GM18498 (cell line): Measurements from ENCODE around the gene NOB1.

ENCODE experiments used
- ATAC-seq: cut with Tn5 transposase; IDR thresholded peaks from one replicate; pipeline ENCODE4 v1.9.1; 2021; ENCODE audit warnings: mild to moderate bottlenecking, moderate library complexity; ENCODE audit not compliant: unreplicated experiment

Gene NOB1

DNA sequence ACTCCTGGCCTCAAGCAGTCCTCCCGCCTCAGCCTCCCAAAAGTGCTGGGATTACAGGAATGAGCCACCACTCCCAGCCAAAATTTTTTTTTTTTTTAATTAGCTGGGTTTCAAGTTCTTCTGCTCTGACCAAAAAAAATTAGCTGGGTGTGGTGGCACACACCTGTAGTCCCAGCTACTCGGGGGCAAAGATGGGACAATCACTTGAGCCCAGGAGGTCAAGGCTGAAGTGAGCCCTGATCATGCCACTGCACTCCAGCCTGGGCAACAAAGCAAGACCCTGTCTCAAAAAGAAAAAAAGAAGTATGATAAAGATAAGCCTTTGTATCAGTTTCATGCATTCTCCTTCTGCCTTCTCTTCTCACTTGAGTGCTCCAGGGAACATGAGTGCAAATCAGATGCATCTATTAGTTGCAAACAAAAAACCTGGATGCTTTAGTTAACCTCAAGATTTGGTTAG, 30.3 kb downstream of the NOB1 start:
- ATAC-seq = no peak

DNA sequence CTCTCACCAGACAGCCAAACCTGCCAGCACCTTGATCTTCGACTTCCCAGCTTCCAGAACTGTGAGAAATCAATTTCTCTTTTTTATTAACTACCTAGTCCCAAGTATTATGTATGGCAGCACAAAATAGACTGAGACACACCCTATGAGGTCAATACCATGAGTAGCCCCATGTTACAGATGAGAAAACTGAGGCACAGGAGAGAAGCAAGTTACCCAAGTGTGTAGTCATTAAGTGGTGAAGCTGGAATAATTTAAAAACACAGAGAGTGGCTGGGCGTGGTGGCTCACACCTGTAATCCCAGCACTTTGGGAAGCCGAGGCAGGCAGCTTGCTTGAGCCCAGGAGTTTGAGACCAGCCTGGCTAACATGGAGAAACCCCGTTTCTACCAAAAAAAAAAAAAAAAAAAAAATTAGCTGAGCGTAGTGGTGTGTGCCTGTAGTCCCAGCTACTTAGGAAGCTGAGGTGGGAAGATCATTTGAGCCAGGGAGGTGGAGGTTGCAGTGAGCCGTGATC, 33.2 kb downstream of the NOB1 start:
- ATAC-seq = no peak

DNA sequence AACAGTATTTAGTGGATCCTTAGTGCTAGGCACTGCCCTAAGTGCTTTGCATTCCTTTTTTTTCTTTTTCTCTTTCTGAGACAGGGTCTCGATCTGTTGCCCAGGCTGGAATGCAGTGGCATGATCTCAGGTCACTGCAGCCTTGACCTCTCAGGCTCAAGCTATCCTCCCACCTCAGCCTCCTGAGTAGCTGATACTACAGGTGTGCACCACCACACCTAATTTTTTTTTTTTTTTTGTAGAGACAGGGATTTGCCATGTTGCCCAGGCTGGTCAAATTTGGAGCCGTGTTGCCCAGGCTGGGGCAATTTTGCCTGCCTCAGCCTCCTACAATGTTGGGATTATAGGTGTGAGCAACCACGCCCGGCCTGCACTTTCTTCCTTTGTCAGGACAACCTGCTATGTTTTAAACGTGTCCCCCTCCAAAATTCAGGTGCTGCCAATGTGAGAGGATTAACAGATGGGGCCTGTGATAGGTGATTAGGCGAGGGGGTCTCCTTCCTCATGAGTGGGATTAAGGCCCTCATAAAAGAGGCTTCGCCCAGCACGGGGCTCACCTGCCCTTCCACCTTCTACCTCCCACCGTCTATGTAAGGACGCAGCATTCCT, 33.8 kb downstream of the NOB1 start:
- no peak for ATAC-seq

DNA sequence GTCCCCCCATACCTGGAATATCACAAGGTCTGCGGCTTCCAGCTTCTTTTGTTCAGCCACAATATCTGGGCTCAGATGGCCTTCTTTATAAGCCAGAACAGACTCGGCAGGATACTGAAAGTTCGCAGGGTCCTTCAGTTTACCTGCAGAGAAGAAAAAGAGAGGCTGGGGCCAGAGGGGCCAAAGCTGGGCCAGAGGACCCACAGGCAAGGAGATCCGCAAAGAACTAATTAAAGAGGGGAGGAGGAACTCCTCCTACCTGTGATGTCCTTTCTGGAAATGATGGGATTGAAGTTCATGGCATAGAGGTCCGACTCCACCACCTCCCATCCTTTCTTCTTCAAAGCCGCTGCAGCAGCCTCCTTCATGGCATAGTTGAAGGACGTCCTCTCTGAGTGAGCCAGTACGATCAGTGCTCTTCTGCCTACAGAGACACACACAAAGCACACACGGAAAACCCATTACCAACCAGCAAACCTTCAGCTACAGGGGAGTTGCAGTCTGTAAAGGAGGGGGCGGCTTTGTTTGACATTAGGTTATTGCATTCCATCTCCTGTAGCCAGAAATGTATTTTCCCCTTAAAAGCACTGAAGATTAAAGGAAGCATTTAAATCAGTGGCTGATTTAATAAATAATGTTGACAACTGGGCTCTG, 36.5 kb downstream of the NOB1 start:
- ATAC-seq = no peak

DNA sequence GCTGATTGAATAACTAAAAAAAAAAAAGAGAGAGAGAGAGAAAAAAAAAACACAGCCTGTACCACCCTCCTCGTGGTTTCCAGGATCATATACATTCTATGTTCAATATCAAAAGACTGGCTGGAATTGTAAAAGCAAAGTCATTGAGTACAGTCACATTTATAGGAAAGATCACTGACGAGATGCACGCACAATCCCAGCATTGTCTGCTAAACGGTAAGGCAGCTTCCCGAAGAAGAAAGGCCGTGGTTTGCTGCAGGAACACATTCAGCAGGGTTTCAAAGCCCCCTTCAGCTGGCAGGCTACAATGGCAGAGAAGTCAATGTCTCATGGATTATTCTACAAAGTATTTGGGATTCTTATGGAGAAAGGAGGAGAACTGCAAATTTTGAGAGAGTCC, 37.7 kb downstream of the NOB1 start:
- ATAC-seq = no peak

DNA sequence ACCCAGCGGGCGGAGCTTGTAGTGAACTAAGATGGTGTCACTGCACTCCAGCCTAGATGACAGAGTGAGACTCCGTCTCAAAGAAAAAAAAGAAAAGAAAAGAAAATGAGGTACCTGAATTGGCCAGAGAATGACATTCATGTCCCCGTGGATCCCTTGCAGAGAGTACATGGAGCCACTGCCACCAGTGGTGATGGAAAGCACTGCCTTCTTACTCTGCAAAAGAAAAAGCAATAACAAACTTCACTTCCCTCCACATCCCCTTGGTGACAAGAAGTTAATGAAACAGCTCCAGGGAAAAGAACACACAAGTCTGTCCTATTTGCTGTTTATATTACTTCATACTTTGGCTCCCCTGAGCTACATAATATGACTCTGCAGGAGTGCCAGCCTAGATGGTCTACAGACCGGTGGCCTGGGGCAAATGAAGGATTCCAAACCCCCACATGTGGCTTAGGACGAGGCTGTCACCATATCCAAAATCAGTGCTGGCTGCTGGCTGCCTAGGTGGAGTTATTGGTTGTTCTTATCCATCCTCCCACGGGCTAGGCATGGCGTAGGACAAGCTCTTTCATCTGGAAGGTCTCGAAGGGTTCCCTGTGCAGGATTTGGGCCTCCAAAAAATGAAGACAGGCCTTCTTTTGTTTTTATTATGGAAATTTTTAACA, 41.7 kb downstream of the NOB1 start:
- no peak for ATAC-seq

DNA sequence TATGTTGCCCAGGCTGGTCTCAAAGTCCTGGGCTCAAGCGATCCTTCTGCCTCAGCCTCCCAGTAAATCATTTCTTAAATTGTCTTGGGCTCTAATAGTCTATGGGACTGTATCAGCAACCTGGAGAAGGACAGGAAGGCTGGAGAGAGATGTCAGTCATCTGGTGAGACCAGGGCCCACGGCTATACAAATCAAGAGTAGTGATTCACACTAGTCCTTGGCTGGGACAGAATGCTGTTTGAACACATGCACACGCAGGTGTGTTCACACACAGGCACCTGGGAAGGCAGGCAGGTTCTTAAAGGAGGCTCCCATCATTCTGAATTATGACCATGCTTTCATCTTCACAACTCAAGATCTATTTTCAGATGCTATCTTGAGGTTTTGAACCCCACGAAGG, 42.4 kb downstream of the NOB1 start:
- no peak for ATAC-seq

DNA sequence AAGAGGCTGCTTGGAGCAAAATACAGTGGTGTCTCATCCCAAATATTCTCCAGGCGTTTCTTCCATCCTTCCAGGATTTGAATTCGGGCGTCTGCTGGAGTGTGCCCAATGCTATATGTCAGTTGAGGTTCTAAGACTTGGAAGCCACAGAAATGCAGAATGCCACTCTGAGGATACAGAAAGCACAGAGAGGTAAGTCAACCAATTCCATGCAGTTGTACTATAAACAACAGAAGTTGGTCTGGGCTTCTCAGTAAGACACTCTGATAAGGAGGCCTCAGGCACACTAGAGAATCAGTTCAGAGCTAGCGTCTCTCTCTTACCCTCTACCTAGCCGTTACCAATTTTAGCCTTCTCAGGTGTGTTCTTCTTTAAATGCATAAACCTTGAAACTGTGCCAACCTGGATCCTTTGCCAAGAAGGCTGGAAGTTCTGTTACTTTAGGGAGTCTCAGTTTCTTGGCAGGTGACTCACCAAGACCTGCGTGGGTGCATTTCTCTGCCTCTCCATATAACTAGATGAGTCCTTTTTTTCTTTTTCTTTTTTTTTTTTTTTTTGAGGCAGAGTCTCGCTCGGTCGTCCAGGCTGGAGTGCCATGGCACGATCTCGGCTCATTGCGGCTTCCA, 43.5 kb downstream of the NOB1 start:
- no peak for ATAC-seq

DNA sequence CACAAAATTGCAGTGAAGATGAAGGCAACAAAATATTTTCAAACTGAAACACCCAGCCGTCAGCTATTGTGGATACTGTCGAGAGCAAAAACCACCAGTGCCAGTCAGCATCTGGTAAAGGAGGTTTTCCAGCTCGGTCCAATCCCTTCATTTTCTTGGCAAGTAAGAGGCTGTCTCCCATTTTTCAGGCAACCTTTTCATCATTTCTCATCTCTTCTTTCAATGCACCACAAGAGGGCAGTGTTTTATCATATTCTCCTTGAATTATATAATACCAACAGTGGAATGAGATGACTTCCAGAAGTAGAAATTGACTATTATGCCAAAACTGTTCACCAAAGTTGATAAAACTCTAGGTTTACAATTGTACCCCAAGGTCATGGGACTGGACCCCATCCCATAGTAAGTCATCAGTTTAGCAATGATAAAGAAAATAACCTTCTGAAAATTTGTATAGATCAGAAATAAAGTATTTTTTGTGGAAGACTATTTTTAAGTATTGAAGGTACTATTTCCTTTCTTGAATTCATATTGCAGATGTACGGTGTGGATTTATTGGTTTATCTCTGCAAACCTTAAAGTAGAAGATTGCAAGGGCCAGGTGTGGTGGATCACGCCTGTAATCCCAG, 45.2 kb downstream of the NOB1 start:
- no peak for ATAC-seq

DNA sequence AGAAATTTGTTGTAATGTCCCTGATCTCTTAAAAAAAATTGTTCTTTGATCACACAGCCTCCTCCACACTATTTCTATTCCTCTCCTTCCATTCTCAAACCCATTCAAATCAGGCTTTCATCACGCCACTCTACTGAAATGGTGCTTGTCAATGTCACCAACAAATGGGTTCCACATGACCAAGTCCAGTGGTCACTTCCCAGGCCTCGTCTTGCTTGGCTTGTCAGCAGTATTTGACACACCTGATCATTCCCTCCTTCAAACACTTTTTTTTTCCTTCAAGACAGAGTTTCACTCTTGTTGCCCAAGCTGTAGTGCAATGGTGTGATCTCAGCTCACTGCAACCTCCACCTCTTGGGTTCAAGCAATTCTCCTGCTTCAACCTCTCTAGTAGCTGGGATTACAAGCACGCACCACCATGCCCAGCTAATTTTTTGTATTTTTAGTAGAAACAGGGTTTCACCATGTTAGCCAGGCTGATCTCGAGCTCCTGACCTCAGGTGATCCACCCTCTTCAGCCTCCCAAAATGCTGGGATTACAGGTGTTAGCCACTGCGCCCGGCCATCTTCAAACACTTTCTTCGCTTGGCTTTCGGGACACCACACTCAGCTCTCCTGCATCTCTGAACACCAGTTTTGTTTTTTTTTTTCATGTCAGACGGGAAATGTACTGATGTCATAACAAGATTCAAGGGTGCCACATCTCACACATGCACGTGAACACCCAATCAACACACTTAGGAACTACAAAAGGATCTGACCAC, 46.6 kb downstream of the NOB1 start:
- no peak for ATAC-seq

DNA sequence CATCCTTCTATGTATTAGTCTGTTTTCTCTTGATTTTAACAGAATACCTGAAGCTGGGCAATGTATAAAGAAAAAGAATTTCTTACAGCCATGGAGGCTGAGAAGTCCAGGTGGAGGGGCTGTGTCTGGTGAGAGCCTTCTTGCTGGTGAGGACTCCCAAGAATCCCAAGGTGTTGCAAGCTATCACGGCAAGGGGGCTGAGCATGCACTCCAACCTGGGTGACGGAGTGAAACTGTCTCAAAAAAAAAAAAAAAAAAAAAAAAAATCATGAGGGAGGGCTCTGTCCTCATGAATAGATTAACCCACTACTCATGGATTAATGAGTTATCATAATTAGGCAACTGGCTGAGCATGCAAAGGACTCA, 47.8 kb downstream of the NOB1 start:
- ATAC-seq = no peak

DNA sequence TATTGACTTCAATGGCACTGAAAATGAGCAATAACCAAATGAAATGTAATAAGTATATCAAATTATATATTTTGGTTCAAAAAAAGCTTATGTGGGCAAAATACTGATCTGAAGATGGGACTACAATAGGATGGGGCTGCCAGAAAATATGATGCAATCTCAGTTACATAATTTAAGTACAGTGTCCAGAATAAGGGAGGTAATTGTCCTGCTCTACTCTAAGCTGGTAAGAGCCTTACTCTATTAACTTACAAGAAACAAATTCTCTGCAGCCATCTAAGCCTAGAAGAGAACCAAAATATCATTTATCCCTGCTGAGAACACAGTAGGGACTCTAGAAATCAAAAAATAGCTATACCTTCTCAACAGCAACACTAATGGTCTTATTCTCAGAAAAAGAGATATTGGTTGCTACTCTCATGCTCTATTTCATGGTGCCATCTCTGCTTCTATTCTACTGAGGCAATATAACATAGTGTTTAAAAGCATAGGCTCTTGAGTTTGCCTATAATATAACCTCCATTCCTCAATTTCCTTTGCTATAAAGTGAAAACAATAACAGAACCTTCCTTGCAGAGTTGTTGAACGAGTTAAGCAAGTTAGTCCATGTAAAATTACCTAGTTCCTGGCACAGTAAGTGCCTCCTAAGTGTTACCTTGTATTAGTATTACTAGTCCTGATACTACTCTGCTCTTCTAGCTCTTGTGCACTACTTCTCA, 48.3 kb downstream of the NOB1 start:
- no peak for ATAC-seq

DNA sequence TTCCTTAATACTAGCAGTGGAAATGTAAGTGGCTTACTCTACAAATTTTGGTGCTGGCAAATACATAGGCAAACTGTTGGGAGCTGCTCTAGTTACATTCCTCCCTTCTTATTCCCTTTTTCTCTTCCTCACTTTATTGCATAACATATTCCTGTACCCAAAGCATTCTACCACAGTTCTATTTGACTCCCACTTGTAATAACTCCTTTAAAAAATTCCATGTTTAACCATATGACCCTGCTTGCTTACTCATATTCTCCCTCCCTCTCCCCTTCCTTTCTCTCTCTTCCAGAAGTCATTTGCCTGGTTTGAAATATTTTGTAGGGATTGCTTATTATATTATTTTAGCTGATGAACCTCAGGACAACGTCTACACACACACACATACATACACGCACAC, 51.1 kb downstream of the NOB1 start:
- ATAC-seq = no peak

DNA sequence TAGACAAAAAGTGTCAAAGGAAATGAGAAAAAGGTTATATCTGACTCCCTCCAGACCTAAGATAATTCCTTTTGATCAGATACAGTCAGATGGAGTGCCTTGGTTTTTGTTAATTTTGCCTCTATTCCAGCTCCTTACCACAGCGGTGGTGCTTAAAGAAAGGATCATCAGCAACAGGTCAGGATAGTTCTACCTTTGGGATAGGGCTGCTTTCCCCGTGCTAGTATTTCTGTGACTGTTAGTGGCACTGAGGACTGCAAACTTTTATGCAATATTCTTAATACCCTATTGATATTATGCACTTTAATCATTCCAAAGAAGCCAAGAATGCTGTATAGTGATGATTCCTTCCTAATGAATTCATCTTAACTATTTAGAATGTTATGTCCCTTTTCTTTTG, 52.9 kb downstream of the NOB1 start:
- no peak for ATAC-seq

DNA sequence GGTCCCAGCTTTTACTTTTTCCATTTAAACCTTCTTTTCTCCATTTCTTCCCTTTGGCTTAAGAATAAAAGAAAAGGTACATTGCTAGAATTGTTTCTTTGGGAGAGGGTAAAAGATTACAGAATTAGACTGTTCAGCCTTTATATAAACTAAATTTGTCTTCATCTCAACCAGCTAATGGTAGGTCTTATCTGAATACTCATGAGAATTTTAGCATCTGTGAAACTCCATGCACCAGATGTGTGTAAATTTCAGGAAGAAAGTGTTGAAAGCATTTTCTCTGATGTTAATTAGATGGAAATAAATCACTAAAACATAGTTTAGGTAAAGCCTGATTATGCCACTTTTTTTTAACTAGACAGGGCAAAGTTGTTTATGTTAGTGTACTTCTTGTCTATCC, 53.3 kb downstream of the NOB1 start:
- no peak for ATAC-seq

DNA sequence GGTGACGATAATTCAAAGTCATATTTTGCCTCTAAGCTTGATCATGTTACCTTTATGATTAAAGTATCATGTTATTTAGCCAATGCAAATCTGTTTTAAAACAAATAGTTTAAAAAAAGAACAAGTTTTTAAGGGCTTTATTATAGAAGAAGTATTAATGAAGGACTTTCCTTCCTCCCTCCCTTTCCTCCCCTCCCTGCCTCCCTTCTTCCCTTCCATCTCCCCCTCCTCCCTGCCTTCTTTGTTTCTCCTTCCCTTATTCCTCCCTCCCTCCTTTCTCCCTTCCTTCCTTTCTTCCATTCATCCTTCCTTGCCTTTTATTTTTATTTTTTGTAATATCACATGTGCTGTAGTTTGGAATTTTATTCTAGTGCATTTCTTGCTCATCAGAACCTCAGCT, 54.8 kb downstream of the NOB1 start:
- ATAC-seq = no peak

DNA sequence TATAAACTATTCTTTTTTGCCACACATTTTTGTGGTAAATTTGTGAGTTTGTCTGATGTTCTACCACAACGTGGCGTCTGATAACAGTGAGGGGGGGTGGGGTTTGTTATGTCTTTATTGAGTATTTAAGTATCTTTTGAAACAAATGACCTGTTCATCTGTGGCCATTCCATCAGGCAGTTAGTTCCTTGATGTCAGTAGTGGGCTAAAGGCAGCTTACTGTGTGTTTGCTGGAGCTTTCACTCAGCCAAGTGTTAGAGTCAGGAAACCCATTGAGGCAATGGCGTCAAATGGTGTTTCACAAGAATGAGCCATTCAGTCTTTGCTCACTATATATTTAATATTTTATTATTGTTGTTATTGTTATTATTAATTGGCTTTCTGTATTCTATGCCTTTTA, 56.3 kb downstream of the NOB1 start:
- ATAC-seq = no peak

DNA sequence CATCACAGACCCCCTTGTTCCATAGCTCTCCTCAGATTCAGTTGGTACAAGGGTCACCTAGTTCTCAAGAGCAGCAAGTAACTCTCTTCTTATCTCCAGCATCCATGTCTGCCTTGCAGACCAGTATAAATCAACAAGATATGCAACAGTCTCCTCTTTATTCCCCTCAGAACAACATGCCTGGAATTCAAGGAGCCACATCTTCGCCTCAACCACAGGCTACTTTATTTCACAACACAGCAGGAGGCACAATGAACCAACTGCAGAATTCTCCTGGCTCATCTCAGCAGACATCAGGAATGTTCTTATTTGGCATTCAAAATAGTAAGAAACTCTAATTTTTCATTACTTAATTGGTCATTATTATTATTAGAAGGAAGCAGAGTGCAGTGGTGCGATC, 60.8 kb downstream of the NOB1 start:
- no peak for ATAC-seq

DNA sequence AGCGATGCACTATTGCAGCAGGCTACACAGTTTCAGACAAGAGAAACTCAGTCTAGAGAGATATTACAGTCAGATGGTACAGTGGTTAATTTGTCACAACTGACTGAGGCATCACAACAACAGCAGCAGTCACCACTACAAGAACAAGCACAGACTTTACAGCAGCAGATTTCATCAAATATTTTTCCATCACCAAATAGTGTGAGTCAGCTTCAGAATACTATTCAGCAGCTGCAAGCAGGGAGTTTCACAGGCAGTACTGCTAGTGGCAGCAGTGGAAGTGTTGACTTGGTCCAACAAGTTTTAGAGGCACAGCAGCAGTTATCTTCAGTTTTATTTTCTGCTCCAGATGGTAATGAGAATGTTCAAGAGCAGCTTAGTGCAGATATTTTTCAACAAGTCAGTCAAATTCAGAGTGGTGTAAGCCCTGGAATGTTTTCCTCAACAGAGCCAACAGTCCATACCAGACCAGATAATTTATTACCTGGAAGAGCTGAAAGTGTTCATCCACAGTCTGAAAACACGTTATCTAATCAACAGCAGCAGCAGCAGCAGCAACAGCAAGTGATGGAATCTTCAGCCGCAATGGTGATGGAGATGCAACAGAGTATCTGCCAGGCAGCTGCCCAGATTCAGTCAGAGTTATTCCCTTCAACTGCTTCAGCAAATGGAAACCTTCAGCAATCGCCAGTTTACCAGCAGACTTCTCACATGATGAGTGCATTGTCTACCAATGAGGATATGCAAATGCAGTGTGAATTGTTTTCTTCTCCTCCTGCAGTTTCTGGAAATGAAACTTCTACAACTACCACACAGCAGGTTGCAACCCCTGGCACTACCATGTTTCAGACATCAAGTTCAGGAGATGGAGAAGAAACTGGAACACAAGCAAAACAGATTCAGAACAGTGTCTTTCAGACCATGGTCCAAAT, 62.5 kb downstream of the NOB1 start:
- ATAC-seq = no peak
